Left ventricle myocardium inferior (tissue), 1 donor: ENCODE data around the gene CACNG3. TPM values are rescaled to one million over a fixed set of nuclear protein-coding genes. Genes with fewer than 3 reads are reported as not detected.
"Not testable (repeated sequence)": the region's sequence is repeated elsewhere in the genome, so short reads cannot be mapped to it uniquely, and the experiment has no call there.

Experiments
- DNase-seq: peaks from one replicate; pipeline ENCODE4 v3.0.0-alpha.2; 2020
- H3K27ac ChIP-seq: fragments of 200-600 bp; replicated peaks from 2 replicates; pipeline ENCODE4 v1.8.0; 2021
- H3K27me3 ChIP-seq: fragments of 200-600 bp; 2 replicates; pipeline ENCODE4 v1.8.0; 2021; ENCODE audit warnings: low read depth
- H3K36me3 ChIP-seq: fragments of 200-600 bp; 2 replicates; pipeline ENCODE4 v1.8.0; 2021
- H3K4me1 ChIP-seq: fragments of 200-600 bp; 2 replicates; pipeline ENCODE4 v1.8.0; 2021
- H3K4me3 ChIP-seq: fragments of 200-600 bp; 2 replicates; pipeline ENCODE4 v1.8.0; 2021; ENCODE audit warnings: mild to moderate bottlenecking, moderate library complexity
- H3K9me3 ChIP-seq: fragments of 200-600 bp; replicated peaks from 2 replicates; pipeline ENCODE4 v1.8.0; 2021
- CTCF ChIP-seq: fragments of 200-600 bp; IDR thresholded peaks from 2 replicates; pipeline ENCODE4 v1.8.0; 2021; ENCODE audit warnings: antibody characterized with exemption, mild to moderate bottlenecking, borderline replicate concordance
- intact Hi-C: fragments of 100-400 bp; cut with micrococcal nuclease; formaldehyde crosslinking; loops from one replicate; pipeline ENCODE4 v1.11.0; 2022
- total RNA-seq: library from RNA; stranded (reverse); fragmentation: NEBNext Ultra II Directional; extraction: Animal tissue kit (Norgen Biotek cat#: 25700); gene quantifications from one replicate; pipeline ENCODE4 v1.2.1, GENCODE V29; 2021
- donor health status: DM: no; HTN: yes; CAD: no; lungs with severe emphysema.

Gene CACNG3
- total RNA-seq, 1 donor from 2014 or later: not detected

GRCh38 chr16:24332582-24333090, 76.5 kb downstream of the CACNG3 start:
- Histone ChIP-seq H3K9me3 (peaks cover 14% of the 10 kb centered on the region), H3K27me3 (peaks cover 12% of the 10 kb centered on the region), H3K27ac (no peak overlapping the region), H3K36me3 (no peaks in the 10 kb centered on the region), H3K4me1 (no peaks in the 10 kb centered on the region), H3K4me3 (no peak overlapping the region)
- TF ChIP-seq CTCF: no peak
- intact Hi-C loops: no loop called here
- DNase-seq: no peak

GRCh38 chr16:24336491-24336890, 80.4 kb downstream of the CACNG3 start:
- Histone ChIP-seq H3K36me3 (no peaks in the 10 kb centered on the region), H3K27ac (no peak overlapping the region), H3K9me3 (peaks cover 14% of the 10 kb centered on the region), H3K27me3 (peaks cover 21% of the 10 kb centered on the region), H3K4me3 (no peak overlapping the region), H3K4me1 (no peaks in the 10 kb centered on the region)
- DNase-seq: no peak
- intact Hi-C loops: no loop called here
- TF ChIP-seq CTCF: no peak

GRCh38 chr16:24337013-24337412, 80.9 kb downstream of the CACNG3 start:
- H3K4me1 ChIP-seq: no peaks in the 10 kb centered on the region

GRCh38 chr16:24343829-24344228, 87.7 kb downstream of the CACNG3 start:
- H3K9me3 ChIP-seq, H3K27ac ChIP-seq, H3K4me3 ChIP-seq, DNase-seq, intact Hi-C loops, H3K36me3 ChIP-seq, H3K4me1 ChIP-seq: not testable (repeated sequence)
- H3K27me3 ChIP-seq: peaks cover 33% of the 10 kb centered on the region

More at GRCh38 chr16:24337013-24337412, 80.9 kb downstream of the CACNG3 start:
- intact Hi-C loops: no loop called here
- no peak overlapping the region for H3K4me3 ChIP-seq
- no peak for DNase-seq
- no peak for TF ChIP-seq CTCF
- H3K36me3 ChIP-seq: no peaks in the 10 kb centered on the region
- H3K9me3 ChIP-seq: peaks cover 14% of the 10 kb centered on the region
- peaks cover 21% of the 10 kb centered on the region for H3K27me3 ChIP-seq
- H3K27ac ChIP-seq: no peak overlapping the region

- no peaks in the 10 kb centered on the region for H3K4me1 ChIP-seq
- no peak overlapping the region for H3K4me3 ChIP-seq
- no peaks in the 10 kb centered on the region for H3K9me3 ChIP-seq
- DNase-seq: no peak
- peaks cover 42% of the 10 kb centered on the region for H3K27me3 ChIP-seq
- intact Hi-C loops: no loop called here
- H3K27ac ChIP-seq: no peak overlapping the region
- no peaks in the 10 kb centered on the region for H3K36me3 ChIP-seq
- no peak for TF ChIP-seq CTCF
Measured at GRCh38 chr16:24344784-24345183, 88.6 kb downstream of the CACNG3 start.

- DNase-seq: no peak
- intact Hi-C loops: no loop called here
- no peaks in the 10 kb centered on the region for H3K4me1 ChIP-seq
- peaks cover 33% of the 10 kb centered on the region for H3K27me3 ChIP-seq
- H3K27ac ChIP-seq: no peak overlapping the region
- H3K4me3 ChIP-seq: no peak overlapping the region
- H3K36me3 ChIP-seq: no peaks in the 10 kb centered on the region
- no peak for TF ChIP-seq CTCF
- H3K9me3 ChIP-seq: no peaks in the 10 kb centered on the region
Measured at GRCh38 chr16:24345704-24346103, 89.6 kb downstream of the CACNG3 start.
